ENCODE data around the gene CACUL1.

Gene CACUL1

GRCh38 chr10:118732245-118733165 lies 22.3 kb downstream of the CACUL1 start:
- DNase-seq: no peak

GRCh38 chr10:118730756-118731456 lies 23.9 kb downstream of the CACUL1 start:
- no peak for DNase-seq

GRCh38 chr10:118729641-118730258 lies 25.0 kb downstream of the CACUL1 start:
- DNase-seq: peak in 1 of 2 donors; percentile 28

- DNase-seq: no peak
Observed at GRCh38 chr10:118729200-118729599, 25.6 kb downstream of the CACUL1 start.

GRCh38 chr10:118725886-118726500 lies 28.8 kb downstream of the CACUL1 start:
- no peak for DNase-seq

- no peak for DNase-seq
Observed at GRCh38 chr10:118723466-118723865, 31.3 kb downstream of the CACUL1 start.

GRCh38 chr10:118721539-118721876 lies 33.3 kb downstream of the CACUL1 start:
- no peak for DNase-seq

- peak in 1 of 2 donors; percentile 24 for DNase-seq
Observed at GRCh38 chr10:118720685-118721538, 33.9 kb downstream of the CACUL1 start.

- DNase-seq: no peak
Observed at GRCh38 chr10:118714366-118714765, 40.4 kb downstream of the CACUL1 start.

GRCh38 chr10:118712930-118713634 lies 41.7 kb downstream of the CACUL1 start:
- DNase-seq: no peak

- no peak for DNase-seq
Observed at GRCh38 chr10:118712080-118712479, 42.7 kb downstream of the CACUL1 start.

GRCh38 chr10:118710487-118710886 lies 44.3 kb downstream of the CACUL1 start:
- no peak for DNase-seq

GRCh38 chr10:118708571-118708970 lies 46.2 kb downstream of the CACUL1 start:
- no peak for DNase-seq

- no peak for DNase-seq
Observed at GRCh38 chr10:118704711-118705110, 50.1 kb downstream of the CACUL1 start.

GRCh38 chr10:118701529-118702323 lies 53.0 kb downstream of the CACUL1 start:
- no peak for DNase-seq

GRCh38 chr10:118698421-118698820 lies 56.3 kb downstream of the CACUL1 start:
- no peak for DNase-seq

GRCh38 chr10:118694848-118695247 lies 59.9 kb downstream of the CACUL1 start:
- no peak for DNase-seq

GRCh38 chr10:118692872-118693271 lies 61.9 kb downstream of the CACUL1 start:
- no peak for DNase-seq

GRCh38 chr10:118689070-118689858 lies 65.5 kb downstream of the CACUL1 start:
- no peak for DNase-seq

GRCh38 chr10:118687472-118687871 lies 67.3 kb downstream of the CACUL1 start:
- DNase-seq: no peak
